ENCODE data around the gene CDK14.

The CDK14 gene

DNA sequence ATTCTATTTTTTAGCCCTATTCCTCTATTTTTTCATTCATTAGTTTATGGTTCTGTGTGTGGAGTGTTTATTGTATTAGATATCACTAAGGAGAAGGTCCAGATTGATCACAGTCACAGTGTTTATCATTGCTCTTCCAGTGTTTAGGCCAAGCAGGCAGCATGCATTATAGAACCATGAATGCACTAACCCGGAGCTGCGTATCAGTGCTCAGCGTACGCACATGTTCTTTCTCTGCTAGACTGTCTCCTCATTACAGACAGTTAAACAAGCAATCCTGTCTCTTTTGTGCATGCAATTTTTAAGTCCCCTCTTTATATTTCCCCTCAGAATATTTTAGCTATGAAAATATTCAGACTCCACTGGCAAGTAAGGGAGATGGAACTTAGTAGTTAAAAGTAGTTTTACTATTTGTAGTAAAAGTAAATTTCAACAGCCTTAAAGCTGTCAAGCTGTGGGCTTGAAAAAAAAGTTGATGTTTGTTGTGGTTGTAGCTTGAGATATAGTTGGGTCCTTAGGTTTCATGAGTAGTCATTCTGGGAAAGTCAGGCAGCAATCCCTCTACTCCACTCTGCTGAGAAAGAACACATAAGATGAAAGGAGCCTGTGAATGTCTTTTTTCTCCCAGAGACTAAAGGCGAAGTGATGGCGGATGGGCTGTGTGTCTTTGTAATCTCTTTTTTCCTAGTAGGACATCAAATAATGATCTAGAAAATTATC is 260.4 kb downstream of the CDK14 start:
- DNase-seq, result no peak

DNA sequence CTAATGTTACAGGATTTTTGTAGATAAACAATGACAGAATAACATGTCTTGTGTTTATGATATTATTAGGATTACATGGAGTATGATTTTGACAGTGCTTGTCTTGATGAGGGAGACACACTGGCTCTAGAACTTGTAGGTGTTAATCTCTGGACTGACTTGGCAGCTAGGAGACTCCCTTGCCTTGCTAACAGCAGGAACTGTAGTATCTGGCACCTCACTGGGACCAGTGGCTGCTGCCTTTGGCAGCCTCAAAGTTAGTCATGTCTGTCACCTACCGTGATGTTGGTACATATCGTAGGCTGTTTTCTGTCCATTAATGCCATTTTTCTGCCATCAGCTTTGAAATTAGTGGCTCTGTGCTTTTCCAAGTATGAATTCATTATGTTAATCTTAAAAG is 261.5 kb downstream of the CDK14 start:
- no peak for DNase-seq

DNA sequence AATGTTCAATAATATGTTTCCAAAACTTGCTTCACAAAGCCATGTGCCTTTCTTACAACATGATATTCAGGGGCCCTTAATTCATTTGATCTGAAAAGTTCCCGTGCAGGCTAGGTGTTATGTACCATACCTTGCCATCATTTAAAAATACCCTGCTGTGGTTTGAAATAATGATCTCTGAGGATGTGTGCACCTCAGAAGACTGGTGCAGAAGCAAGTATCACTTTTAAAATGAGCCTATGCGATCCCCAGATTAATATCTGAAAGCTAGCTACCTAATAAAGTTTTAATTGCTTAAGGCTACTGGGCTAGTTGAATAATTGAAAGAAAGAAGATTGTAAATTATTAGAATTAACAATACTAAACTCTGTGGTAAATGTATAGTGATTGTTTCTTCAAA is 262.4 kb downstream of the CDK14 start:
- no peak for DNase-seq

DNA sequence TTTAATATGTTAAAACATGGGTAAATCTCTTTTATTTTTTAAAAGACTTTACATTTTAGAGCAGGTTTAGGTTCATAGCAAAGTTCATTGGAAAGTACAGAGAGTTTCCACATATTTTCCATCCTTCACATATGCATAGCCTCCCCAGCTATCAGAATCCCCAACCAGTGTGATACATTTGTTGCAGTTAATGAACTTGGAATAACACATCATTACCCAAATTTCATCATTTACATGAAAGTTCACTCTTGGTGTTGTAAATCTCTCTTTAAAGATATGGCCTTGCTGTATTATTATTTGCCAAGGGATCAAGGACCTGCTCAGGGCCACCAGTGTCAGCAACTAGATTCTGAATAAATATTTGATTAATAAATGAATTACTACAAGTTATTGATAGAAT is 263.4 kb downstream of the CDK14 start:
- no peak for DNase-seq

DNA sequence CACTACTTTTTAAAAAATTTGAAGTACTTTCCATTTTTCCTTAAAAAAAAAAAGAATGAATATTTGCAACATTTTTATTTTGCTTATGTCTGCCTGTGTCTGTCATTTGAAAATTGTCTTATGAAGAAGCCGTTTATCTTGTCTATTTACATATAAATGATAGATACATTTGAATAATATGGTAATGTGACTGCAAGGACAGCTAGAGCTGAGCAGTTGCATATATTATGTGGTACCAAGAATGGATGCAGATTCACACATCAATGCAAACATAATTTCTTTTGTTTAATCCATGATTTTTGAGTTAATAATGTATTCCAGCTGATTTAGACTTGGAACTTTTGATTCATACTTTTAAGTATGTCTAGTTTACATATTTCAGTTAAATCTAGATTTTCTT is 268.0 kb downstream of the CDK14 start:
- no peak for DNase-seq

DNA sequence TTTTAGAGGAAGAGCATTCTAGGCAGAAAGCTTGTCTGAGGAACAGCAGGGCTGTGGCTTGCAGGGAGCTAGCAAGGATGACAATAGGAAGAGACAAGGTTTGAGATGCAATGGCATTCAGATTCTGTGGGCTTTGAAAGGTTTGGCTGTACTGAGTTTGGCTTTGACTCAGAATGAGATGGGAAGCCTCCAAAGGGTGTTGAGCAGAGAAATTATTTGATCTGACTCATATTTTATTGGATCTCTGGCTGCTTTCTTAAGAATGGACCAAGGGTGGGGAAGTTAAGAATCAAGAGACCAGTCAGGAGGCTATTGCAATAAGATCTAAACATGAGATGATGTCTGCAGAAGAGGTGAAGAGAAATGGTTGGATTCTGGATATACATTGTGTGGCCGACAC is 273.2 kb downstream of the CDK14 start:
- DNase-seq, result no peak

DNA sequence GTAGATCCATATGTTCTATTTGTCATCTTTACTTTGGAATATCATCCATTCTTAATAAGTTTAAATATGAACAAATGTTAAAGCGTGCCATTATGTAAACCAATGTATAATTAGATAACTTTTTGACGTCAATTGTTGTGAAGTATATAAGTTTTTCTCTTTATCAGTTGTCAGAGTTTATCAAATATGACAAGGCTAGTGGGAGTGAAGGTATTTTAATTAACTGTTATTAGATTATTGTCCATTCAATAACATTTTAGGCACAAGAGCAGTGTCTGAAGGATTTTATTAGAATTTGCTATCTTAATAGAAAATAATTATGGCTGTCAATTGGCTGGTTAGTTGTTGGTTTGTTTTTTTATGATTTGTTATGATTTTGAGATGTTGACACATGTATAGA is 280.6 kb downstream of the CDK14 start:
- DNase-seq, result no peak

DNA sequence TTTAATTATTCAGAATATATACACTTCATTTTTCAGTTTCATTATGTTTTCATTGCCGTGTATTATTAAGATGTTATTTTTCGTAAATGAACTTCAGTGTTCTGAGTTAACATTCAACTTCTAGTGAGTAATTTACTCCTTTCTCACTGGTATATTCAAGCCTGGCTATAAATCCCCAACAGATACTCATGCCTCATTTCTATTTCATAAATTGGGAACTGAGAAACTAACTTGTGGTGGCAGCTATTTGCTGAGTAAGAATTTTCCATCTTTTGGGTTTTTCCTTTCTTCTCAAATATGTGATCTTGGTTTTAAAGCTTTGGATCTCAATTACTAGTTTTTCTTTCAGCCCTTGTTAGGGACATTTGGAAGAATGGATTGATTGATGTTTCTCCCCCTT is 281.1 kb downstream of the CDK14 start:
- no peak for DNase-seq

DNA sequence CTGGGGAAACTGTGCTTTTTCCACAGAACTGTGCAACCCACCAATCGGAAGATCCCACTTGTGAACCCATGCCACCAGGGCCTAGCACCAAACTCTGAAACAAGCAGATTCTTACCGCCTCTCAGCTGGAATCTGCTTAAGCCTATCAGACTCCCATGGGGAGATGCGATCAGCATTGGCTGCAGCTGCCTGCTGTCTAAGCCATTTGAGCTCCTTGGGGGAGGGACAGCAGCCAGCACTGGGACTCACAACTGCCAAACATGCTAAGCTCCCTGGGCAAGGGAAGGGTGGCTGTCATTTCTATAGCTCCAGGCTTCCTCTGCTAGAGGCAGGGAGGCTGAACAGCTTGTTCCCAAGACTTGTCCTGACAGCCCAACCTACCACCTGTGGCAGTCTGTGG is 283.8 kb downstream of the CDK14 start:
- no peak for DNase-seq

DNA sequence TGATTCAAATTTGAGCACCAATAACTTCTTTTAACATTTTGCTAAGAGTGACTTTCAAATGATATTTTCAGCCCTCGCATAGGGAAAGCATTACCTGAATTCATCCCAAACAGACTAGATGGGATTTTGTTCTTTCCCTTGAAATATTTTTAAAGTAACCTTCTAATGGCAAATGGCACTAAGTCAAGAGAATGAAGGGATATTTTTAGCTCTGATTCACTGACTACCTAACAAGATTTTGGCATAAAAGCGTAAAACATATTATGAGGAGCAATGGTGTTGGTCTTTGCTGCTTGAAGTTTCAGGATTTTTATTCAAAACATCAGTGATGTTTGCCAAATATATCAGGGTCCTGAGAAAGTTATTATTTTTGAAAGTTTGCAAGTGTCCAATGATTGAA is 290.3 kb downstream of the CDK14 start:
- DNase-seq, result no peak

DNA sequence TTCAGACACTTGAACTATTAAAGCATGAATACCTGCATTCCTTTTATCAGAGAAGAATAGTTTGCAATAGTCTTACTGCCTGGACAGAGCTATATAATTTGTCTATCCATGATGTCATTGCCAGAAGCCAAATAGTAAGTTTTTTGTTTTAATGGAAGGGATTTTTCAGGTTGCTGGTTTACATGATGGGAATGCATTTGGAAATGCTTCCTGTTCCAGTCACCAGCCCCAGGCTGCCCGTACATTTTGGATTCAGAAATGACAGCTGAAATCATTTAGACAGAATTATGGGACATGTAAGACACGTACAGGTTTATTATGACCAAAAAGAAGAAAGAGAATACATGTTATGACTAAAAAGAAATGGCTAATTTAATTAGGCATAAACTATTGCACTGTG is 293.1 kb downstream of the CDK14 start:
- no peak for DNase-seq

DNA sequence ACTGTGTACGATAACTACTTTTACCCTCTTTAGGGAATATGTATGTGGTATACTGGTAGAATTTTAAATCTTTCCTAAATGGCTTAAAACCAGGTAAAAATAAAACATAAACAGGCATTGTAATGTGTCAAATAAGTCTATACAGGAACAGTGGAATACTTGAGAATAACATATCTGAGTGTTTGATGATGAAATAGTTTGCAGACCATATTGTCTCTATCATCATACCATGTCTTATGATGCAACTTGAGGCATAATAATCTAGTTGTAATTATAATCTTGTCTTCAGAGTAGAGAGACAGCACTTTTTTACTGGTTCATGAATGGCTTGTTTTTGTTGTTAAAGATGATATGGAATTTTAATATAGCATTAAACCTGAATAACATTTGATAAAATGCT is 293.5 kb downstream of the CDK14 start:
- no peak for DNase-seq

DNA sequence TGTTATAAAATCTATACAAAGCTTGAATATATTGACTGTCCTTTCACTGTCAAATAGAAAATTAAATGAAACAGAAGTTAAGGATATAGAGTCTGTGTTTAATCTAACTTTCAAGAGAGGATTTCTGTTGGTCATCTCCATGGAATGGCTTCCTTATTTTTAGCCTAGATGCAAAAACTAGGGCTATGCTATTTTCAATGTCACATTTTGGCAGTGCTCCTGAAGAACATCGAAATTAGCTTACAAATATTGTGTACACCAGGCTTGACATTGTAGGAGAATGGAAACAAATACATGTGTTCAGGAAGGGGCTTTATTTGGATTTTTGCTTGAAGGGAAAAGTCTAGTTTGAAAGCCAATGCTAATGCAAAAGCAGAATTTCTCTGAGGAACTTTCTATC is 295.4 kb downstream of the CDK14 start:
- DNase-seq, result no peak

DNA sequence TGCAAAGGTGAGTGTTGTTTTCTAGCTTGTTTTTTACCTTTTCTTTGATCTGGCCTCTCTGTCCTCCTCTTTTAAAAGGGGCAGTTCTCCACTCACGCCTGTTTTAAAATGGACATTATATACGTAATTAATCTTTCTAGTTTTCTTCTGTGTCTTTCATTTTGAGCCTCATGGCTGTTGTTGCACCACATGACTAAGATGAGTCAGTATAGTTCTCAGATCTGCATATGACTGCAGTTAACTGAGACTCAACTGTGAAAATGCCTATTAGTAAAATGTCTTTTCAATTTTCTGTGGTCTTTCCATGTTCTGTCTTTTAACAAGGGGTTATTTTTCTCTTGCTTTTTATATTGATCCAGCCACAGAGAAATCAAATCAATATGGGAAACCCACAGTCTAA is 296.1 kb downstream of the CDK14 start:
- DNase-seq, result no peak

DNA sequence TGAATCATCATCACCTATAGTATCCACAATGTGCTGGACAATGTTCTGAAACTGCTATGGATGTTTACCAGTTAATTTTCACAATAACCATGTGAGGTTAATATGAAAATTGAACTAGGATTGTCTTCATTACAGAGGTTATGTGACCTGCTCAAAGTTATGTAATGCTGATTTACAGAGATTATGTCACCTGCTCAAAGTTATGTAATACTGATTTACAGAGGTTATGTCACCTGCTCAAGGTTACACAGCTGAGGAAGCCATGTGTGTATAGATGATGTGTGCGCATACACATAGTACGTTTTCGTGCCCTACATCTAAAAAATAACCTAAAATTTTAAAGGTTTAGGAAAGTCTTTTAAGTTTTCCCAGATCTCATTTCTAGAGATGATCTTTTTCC is 298.0 kb downstream of the CDK14 start:
- no peak for DNase-seq

DNA sequence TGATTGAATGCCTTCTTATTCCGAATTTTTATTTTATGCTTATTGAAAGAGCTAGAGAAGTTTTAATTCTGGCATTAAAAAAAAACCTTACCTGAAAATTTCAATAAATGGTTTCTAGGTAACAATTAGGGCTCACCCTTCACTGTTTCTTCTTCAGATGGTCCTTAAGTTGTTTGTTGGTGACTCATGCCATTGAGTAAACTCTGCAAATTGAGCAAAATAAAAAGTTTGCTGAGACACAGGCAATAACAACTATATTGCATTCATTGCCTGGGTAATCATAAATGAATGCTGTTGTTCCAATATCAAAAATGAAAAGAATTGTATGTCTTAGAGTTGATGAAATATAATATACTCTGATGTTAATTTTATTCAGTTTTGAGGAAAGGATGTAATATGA is 300.3 kb downstream of the CDK14 start:
- DNase-seq, result no peak

DNA sequence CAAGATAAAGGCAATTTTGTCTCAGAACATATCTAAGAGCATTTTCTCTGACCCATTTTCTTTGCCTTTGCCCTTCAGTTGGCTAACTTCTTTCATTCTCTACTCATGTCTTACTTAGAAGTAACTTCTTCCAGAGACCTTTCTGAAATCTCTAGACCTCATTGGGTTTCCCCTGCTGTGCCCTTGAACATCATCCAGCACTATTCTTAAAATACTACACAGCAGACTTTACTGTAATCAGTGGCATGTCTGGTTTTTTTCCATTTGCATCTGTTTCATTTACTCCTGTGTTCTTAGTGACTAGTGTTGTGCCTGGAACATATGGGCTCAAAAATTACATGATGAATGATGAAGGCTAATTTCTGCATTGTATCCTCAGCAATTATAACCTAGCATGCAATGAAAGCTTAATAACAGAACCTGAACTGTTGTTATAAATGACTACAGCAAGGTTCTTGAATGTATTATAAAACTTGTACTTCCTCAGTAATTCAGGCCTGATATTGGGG is 301.9 kb downstream of the CDK14 start:
- DNase-seq, result no peak

DNA sequence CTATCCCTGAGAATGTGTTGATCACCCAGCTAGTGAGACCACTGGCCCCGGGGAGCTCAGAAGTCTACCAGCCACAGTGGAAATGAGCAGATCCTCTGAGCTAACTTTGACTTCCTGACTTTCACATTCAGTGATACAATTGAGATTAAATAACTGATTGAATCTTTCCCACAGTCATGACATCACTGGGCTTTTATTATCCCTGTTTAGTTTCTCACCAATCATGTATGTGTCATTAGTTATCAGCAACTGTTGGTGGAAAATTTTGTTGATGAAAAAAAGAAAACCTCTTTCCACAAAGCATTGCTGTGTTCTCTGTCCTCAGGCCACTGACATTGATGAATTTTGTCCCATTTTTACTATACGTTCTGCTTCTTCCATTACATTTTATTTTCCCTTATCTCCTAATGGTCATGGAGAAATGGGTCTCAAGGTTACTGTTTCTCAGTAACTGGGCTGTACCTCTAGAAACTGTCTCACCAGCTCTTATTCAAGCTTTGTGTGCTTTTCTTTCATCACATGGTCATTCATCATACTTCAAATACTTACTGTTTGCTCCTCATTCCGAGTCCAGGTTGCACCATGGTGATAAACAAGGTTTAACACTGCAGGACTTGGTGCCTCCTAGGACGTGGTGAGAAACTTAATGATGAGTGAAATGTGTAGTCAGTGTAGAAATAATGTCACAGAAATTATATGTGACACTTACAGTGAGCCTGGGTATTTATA is 304.7 kb downstream of the CDK14 start:
- no peak for DNase-seq

DNA sequence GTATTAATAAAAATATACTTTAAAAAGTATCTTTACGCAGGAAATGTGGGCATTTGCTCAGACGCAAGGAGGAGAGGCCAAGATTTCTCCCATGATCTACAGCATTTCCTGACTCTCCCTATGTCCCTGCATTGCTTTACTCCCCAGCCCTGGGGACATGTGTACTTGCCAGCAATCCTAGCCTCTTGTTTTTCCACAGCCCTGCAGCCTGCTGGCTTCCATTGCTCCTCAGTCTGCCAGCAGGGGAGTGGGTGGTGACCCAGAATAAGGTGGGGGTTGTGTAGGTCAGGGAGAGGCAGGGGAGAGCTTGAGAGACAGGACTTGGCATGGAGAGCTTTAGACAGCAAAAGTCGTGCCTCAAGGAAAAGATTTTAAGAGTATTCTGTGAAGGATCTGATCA is 307.7 kb downstream of the CDK14 start:
- DNase-seq, result no peak

DNA sequence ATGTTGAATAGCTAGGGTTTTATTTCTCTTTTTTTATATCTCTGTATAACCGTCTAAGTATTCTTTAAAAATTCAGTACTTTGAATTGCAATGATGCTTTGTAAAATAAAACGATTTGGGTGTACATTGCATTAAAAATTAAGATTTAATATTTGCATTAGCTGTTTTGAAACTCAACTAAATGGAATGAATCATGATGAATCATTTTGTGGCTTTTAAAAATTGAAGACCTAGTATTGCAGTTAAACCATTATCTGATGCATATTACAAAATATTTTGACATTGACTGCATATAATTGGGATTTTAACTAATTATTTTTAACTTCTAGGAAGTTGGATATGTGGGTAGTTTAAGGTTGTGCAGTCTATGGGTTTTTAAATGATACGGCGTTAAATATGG is 314.0 kb downstream of the CDK14 start:
- DNase-seq, result no peak

DNA sequence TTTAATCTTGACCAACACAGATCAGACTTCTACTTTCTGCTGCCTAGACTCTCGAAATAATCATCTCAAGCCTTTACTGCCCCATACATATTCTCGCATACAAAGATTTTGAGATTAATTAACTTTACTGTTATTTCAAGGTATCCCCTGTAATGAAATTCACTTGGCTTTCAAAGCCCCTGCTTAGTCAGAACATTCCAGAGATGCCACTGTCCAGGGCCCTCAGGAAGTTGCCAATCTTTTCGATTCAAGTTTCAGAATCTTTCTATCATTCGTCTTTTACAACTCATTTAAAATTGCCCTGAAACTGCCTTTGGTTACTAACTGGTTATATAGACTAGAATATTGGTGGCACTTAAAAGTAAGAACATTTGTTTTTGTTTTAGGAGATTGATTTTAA is 320.2 kb downstream of the CDK14 start:
- no peak for DNase-seq

DNA sequence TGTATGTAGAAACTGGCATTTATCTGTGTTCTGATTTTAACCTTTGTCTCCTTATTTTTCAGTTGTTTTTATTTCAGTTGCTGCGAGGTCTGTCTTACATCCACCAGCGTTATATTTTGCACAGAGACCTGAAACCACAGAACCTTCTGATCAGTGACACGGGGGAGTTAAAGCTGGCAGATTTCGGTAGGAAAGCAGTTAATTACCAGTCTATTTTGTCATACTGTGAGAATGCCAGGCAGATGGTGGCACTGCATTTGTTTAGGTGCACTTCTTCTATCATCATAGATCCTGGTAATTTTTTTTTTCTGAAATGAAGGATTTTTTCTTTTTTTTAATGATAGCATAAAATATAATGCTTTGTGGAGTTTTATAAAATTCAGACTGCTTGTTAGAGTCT is 321.4 kb downstream of the CDK14 start:
- no peak for DNase-seq

DNA sequence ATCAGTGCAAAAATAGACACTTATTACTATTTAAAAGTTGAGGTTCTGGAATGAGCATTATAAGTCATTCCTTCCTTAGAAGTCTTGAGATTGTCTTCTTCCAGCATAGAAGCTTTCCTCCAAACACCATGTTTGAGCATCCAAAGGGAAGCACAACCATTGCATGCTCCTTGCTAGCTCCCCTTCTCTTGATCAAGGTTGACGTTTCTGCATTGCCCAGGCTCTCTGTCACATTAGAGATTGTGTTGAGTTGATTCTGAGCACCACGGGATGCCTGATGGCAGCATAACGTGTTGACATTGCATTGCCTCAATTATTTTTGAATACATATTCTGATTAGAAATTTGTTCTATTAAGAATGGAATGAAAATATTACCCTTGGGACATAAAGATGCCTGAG is 322.2 kb downstream of the CDK14 start:
- no peak for DNase-seq

DNA sequence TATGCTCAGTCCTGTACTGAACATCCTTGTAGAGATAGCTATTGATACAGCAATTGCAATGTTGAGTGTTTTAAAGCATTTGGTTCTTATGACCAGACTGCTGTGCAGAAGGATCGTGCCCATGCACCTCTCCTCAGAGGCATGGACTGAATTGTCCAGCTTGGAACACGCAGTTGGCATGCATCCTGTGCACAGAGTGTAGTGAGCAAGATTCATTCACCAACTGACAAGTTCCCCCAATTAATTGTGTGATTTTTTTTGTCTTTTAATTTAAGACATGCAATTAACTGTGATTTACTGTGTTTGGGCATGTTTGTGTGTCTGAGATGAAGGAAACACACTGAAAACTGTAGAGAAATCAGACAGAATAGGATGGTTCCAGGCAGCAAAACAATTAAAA is 323.7 kb downstream of the CDK14 start:
- DNase-seq, result no peak

DNA sequence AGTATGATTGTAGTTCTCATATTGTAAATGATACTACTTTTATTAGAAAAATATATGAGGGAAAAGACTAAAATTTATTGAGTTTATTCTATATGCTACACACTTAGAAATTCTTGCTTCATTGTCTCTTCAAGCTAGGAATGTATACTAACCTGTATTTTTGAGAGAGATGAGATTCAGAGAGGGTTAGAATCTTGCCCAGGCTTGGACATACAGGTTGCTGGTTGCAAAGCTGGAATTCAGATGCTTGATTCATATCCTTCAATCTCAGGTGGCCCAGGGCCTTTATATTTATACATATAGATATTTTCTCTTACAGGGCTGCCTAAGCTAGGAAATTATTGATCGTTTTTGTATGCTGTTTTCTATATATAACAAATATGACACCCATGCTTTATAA is 324.2 kb downstream of the CDK14 start:
- no peak for DNase-seq

All from activated T-cell treated with anti-CD3 and anti-CD28 coated beads, Interleukin-2, amount 50 U/mL, for 48 hours (primary cell).